ENCODE data around the gene STX10. TPM values are rescaled to one million over a fixed set of nuclear protein-coding genes. Genes with fewer than 3 reads are reported as not detected.

Gene STX10
- total RNA-seq, 1 donor from 2014 or later = 58.4 TPM

- Mint-ChIP-seq H3K4me3 (no peak overlapping the region), H3K27ac (no peak overlapping the region), H3K36me3 (no peaks in the 10 kb centered on the region)
Measured at GRCh38 chr19:13160557-13160956, 10.4 kb upstream of the STX10 start.

GRCh38 chr19:13159713-13160112, 9.5 kb upstream of the STX10 start:
- no peak for TF ChIP-seq CTCF (IDR thresholded peaks at IDR 0.05; ENCODE audit: unreplicated experiment)
- Mint-ChIP-seq H3K4me3 (no peak overlapping the region), H3K27ac (peak overlapping the region; percentile 64), H3K9me3 (no peaks in the 10 kb centered on the region), H3K27me3 (ENCODE audit: low read depth) (no peaks in the 10 kb centered on the region), H3K36me3 (no peaks in the 10 kb centered on the region), H3K4me1 (peaks cover 40% of the 10 kb centered on the region)
- DNase-seq (ENCODE audit: low spot score in 2 of 2, unreplicated experiment in 2 of 2) = no peak

More at GRCh38 chr19:13160557-13160956, 10.4 kb upstream of the STX10 start:
- DNase-seq (ENCODE audit: low spot score in 2 of 2, unreplicated experiment in 2 of 2) = no peak
- Mint-ChIP-seq H3K4me1 (peaks cover 48% of the 10 kb centered on the region), H3K9me3 (no peaks in the 10 kb centered on the region), H3K27me3 (ENCODE audit: low read depth) (no peaks in the 10 kb centered on the region)
- no peak for TF ChIP-seq CTCF (IDR thresholded peaks at IDR 0.05; ENCODE audit: unreplicated experiment)

- Mint-ChIP-seq H3K9me3 (no peaks in the 10 kb centered on the region), H3K36me3 (peaks cover 6% of the 10 kb centered on the region), H3K4me3 (peak overlapping the region; percentile 100), H3K27me3 (ENCODE audit: low read depth) (no peaks in the 10 kb centered on the region), H3K27ac (peak overlapping the region; percentile 98), H3K4me1 (peaks cover 24% of the 10 kb centered on the region)
- DNase-seq (ENCODE audit: low spot score in 2 of 2, unreplicated experiment in 2 of 2) = peak in 1 of 2 experiments; percentile 81
- TF ChIP-seq CTCF (IDR thresholded peaks at IDR 0.05; ENCODE audit: unreplicated experiment) = no peak
Measured at GRCh38 chr19:13155472-13156359, 5.5 kb upstream of the STX10 start.

GRCh38 chr19:13154911-13155471, 4.8 kb upstream of the STX10 start:
- Mint-ChIP-seq H3K27me3 (ENCODE audit: low read depth) (no peaks in the 10 kb centered on the region), H3K4me3 (peak overlapping the region; percentile 100), H3K9me3 (no peaks in the 10 kb centered on the region), H3K27ac (peak overlapping the region; percentile 98), H3K4me1 (peaks cover 24% of the 10 kb centered on the region), H3K36me3 (peaks cover 6% of the 10 kb centered on the region)
- no peak for TF ChIP-seq CTCF (IDR thresholded peaks at IDR 0.05; ENCODE audit: unreplicated experiment)
- DNase-seq (ENCODE audit: low spot score in 2 of 2, unreplicated experiment in 2 of 2) = peak; percentile 82 to 86

- no peak for TF ChIP-seq CTCF (IDR thresholded peaks at IDR 0.05; ENCODE audit: unreplicated experiment)
- H3K4me1 Mint-ChIP-seq = peaks cover 26% of the 10 kb centered on the region
- H3K36me3 Mint-ChIP-seq = peaks cover 6% of the 10 kb centered on the region
- peak in 1 of 2 experiments; percentile 56 for DNase-seq (ENCODE audit: low spot score in 2 of 2, unreplicated experiment in 2 of 2)
- H3K4me3 Mint-ChIP-seq = peak overlapping the region; percentile 100
- H3K9me3 Mint-ChIP-seq = no peaks in the 10 kb centered on the region
- H3K27me3 Mint-ChIP-seq (ENCODE audit: low read depth) = no peaks in the 10 kb centered on the region
- peak overlapping the region; percentile 98 for H3K27ac Mint-ChIP-seq
Measured at GRCh38 chr19:13154241-13154778, 4.1 kb upstream of the STX10 start.
